GM23338 (cell line): ENCODE results near the gene TADA2A.

Experiments used
- CREB1 ChIP-seq: fragments of 250-450 bp; sonication (Bioruptor Pico); IDR thresholded peaks from 2 replicates; pipeline ENCODE4 v1.5.0; 2020; ENCODE audit warnings: low read depth, mild to moderate bottlenecking, moderate library complexity
- ETS1 ChIP-seq: IDR thresholded peaks from 2 replicates; pipeline ENCODE4 v1.6.1; 2016; ENCODE audit warnings: antibody characterized with exemption
- EZH2 ChIP-seq: fragments of 200-600 bp; sonication (generic); IDR thresholded peaks from one replicate; pipeline ENCODE4 v1.8.0; 2017; ENCODE audit warnings: antibody characterized with exemption, mild to moderate bottlenecking, low read depth; ENCODE audit not compliant: unreplicated experiment
- EZH2phosphoT487 ChIP-seq: fragments of 200-600 bp; sonication (generic); IDR thresholded peaks from one replicate; pipeline ENCODE4 v1.8.1; 2018; ENCODE audit warnings: antibody characterized with exemption; ENCODE audit not compliant: unreplicated experiment
- JUNB ChIP-seq: IDR thresholded peaks from one replicate; pipeline ENCODE4 v1.6.1; 2016; ENCODE audit warnings: antibody characterized with exemption; ENCODE audit not compliant: unreplicated experiment
- NANOG ChIP-seq: IDR thresholded peaks from 2 replicates; pipeline ENCODE4 v1.6.1; 2016; ENCODE audit warnings: antibody characterized with exemption, borderline replicate concordance
- POLR2AphosphoS5 ChIP-seq: IDR thresholded peaks from 2 replicates; pipeline ENCODE4 v1.6.1; 2016; ENCODE audit warnings: antibody characterized with exemption, low read depth
- REST ChIP-seq: IDR thresholded peaks from one replicate; pipeline ENCODE4 v1.6.1; 2018; ENCODE audit warnings: antibody characterized with exemption; ENCODE audit not compliant: unreplicated experiment
- STAT1 ChIP-seq: IDR thresholded peaks from one replicate; pipeline ENCODE4 v1.6.1; 2016; ENCODE audit warnings: antibody characterized with exemption; ENCODE audit not compliant: unreplicated experiment
- ZNF114 ChIP-seq: fragments of 250-450 bp; sonication (Bioruptor Pico); IDR thresholded peaks from 2 replicates; pipeline ENCODE4 v1.5.0; 2020; ENCODE audit warnings: mild to moderate bottlenecking, moderate library complexity
- ZNF331 ChIP-seq: fragments of 250-450 bp; sonication (Bioruptor Pico); IDR thresholded peaks from 2 replicates; pipeline ENCODE4 v1.5.0; 2020; ENCODE audit warnings: low read depth, mild to moderate bottlenecking, moderate library complexity
- TF ChIP-seq, protein P1 (sequence below), 2 experiments: fragments of 200-600 bp in 1 of 2; sonication (generic) in 1 of 2; conservative IDR thresholded peaks; 2 replicates each; pipeline versions ENCODE4 v1.5.1 to v1.6.1; 2016 to 2017; ENCODE audit warnings: antibody characterized with exemption in 2 of 2, low read depth in 2 of 2, mild to moderate bottlenecking in 2 of 2, moderate library complexity in 1 of 2
- TF ChIP-seq, protein P2 (sequence below): fragments of 250-450 bp; sonication (Bioruptor Pico); IDR thresholded peaks from 2 replicates; pipeline ENCODE4 v1.5.0; 2020; ENCODE audit warnings: mild to moderate bottlenecking, moderate library complexity

- TF ChIP-seq POLR2AphosphoS5 (no peak), CREB1 (no peak), EZH2 (no peak), EZH2phosphoT487 (no peak), JUNB (no peak), STAT1 (no peak), ZNF331 (CRISPR knock-in tag) (no peak), REST (no peak), ETS1 (no peak), ZNF114 (no peak), NANOG (no peak)
- TF ChIP-seq, protein P1, sequence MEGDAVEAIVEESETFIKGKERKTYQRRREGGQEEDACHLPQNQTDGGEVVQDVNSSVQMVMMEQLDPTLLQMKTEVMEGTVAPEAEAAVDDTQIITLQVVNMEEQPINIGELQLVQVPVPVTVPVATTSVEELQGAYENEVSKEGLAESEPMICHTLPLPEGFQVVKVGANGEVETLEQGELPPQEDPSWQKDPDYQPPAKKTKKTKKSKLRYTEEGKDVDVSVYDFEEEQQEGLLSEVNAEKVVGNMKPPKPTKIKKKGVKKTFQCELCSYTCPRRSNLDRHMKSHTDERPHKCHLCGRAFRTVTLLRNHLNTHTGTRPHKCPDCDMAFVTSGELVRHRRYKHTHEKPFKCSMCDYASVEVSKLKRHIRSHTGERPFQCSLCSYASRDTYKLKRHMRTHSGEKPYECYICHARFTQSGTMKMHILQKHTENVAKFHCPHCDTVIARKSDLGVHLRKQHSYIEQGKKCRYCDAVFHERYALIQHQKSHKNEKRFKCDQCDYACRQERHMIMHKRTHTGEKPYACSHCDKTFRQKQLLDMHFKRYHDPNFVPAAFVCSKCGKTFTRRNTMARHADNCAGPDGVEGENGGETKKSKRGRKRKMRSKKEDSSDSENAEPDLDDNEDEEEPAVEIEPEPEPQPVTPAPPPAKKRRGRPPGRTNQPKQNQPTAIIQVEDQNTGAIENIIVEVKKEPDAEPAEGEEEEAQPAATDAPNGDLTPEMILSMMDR (conservative IDR thresholded peaks at IDR 0.05; ENCODE audit: low read depth in 2 of 2), result no peak
- TF ChIP-seq, protein P2, sequence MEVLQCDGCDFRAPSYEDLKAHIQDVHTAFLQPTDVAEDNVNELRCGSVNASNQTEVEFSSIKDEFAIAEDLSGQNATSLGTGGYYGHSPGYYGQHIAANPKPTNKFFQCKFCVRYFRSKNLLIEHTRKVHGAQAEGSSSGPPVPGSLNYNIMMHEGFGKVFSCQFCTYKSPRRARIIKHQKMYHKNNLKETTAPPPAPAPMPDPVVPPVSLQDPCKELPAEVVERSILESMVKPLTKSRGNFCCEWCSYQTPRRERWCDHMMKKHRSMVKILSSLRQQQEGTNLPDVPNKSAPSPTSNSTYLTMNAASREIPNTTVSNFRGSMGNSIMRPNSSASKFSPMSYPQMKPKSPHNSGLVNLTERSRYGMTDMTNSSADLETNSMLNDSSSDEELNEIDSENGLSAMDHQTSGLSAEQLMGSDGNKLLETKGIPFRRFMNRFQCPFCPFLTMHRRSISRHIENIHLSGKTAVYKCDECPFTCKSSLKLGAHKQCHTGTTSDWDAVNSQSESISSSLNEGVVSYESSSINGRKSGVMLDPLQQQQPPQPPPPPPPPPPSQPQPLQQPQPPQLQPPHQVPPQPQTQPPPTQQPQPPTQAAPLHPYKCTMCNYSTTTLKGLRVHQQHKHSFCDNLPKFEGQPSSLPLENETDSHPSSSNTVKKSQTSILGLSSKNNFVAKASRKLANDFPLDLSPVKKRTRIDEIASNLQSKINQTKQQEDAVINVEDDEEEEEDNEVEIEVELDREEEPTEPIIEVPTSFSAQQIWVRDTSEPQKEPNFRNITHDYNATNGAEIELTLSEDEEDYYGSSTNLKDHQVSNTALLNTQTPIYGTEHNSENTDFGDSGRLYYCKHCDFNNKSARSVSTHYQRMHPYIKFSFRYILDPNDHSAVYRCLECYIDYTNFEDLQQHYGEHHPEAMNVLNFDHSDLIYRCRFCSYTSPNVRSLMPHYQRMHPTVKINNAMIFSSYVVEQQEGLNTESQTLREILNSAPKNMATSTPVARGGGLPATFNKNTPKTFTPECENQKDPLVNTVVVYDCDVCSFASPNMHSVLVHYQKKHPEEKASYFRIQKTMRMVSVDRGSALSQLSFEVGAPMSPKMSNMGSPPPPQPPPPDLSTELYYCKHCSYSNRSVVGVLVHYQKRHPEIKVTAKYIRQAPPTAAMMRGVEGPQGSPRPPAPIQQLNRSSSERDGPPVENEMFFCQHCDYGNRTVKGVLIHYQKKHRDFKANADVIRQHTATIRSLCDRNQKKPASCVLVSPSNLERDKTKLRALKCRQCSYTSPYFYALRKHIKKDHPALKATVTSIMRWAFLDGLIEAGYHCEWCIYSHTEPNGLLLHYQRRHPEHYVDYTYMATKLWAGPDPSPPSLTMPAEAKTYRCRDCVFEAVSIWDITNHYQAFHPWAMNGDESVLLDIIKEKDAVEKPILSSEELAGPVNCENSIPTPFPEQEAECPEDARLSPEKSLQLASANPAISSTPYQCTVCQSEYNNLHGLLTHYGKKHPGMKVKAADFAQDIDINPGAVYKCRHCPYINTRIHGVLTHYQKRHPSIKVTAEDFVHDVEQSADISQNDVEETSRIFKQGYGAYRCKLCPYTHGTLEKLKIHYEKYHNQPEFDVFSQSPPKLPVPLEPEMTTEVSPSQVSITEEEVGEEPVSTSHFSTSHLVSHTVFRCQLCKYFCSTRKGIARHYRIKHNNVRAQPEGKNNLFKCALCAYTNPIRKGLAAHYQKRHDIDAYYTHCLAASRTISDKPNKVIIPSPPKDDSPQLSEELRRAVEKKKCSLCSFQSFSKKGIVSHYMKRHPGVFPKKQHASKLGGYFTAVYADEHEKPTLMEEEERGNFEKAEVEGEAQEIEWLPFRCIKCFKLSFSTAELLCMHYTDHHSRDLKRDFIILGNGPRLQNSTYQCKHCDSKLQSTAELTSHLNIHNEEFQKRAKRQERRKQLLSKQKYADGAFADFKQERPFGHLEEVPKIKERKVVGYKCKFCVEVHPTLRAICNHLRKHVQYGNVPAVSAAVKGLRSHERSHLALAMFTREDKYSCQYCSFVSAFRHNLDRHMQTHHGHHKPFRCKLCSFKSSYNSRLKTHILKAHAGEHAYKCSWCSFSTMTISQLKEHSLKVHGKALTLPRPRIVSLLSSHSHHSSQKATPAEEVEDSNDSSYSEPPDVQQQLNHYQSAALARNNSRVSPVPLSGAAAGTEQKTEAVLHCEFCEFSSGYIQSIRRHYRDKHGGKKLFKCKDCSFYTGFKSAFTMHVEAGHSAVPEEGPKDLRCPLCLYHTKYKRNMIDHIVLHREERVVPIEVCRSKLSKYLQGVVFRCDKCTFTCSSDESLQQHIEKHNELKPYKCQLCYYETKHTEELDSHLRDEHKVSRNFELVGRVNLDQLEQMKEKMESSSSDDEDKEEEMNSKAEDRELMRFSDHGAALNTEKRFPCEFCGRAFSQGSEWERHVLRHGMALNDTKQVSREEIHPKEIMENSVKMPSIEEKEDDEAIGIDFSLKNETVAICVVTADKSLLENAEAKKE (CRISPR knock-in tag), result no peak
Measured at GRCh38 chr17:37512442-37513068, 105.9 kb downstream of the TADA2A start.
